ENCODE data around the gene TCF7L1. TPM values are rescaled to one million over a fixed set of nuclear protein-coding genes. Genes with fewer than 3 reads are reported as not detected.

TCF7L1 gene
- total RNA-seq, 1 donor from 2014 or later = 0.19 TPM

DNA sequence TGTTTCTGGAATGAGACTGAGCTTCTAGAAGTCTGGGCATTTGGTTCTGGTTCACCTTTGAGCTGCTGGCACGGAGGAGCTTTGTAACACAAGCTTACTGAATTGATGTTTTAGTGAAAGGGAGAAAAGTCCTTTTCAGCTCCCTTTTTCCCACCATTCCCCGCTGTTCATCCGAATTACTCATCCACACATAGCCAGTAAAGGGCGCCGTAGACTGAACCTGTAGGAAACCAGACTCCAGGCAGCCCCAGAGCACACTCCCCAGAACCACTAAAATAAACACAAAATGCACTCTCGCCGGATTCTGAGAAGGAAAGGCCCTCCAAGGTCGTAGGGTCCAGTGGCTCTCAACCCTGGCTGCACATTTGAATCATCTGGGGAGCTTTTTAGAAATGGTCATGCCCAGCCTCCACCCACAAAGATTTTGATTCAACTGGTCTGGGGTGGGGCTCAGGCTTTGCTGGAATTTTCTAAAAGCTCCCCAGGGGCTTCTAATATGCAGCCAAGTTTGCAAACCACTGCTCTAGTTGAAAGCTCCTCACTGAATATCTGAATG lies 29.6 kb downstream of the TCF7L1 start:
- DNase-seq = no peak
- Mint-ChIP-seq H3K9me3 (no peaks in the 10 kb centered on the region), H3K4me3 (no peak overlapping the region), H3K36me3 (ENCODE audit: low read depth) (no peaks in the 10 kb centered on the region), H3K27ac (no peak overlapping the region), H3K4me1 (no peaks in the 10 kb centered on the region), H3K27me3 (peaks cover 2% of the 10 kb centered on the region)
- intact Hi-C loops (cut with micrococcal nuclease) = no loop called here

DNA sequence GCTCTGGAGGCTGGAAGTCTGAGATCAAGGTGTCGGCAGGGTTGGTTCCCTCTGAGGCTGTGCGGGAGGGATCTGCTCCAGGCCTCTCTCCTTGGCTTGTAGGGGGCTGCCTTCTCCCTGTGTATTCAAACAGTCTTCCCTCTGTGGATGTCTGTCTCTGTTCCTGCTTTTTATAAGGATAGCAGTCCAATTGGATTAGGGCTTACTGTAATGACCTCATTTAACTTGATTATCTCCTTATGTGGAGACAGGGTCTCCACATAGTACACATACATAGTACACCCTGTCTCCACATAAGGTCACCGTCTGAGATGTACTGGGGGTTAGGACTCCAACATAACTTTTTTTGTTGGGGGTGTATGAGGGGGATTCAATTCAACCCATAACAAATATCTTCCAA lies 30.5 kb downstream of the TCF7L1 start:
- Mint-ChIP-seq H3K27ac (no peak overlapping the region), H3K27me3 (peaks cover 2% of the 10 kb centered on the region), H3K36me3 (ENCODE audit: low read depth) (no peaks in the 10 kb centered on the region), H3K4me3 (no peak overlapping the region), H3K4me1 (no peaks in the 10 kb centered on the region), H3K9me3 (no peaks in the 10 kb centered on the region)
- no peak for DNase-seq
- intact Hi-C loops (cut with micrococcal nuclease) = no loop called here

DNA sequence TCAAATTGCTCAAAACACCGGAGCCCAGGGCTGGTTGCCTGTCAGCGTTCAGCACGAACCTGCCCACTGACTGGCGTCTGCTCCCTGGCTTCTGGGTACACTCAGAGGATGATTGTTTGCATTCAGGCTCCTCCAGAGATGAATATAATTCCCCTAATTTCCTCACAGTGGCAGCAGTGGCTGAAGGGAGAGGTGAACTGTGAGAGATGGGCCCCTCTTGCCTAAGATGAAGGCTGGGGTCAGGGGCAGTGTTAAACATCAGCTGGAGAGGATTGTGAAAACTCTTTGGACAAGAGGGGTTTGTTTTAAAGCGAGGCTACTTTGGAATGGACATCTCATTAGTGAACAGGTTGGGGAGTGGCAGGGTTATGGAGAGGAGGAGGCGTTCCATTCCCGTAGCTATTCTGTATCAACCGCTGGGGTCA lies 31.0 kb downstream of the TCF7L1 start:
- intact Hi-C loops (cut with micrococcal nuclease) = no loop called here
- H3K9me3 Mint-ChIP-seq = no peaks in the 10 kb centered on the region
- DNase-seq = no peak
- no peak overlapping the region for H3K4me3 Mint-ChIP-seq
- peaks cover 2% of the 10 kb centered on the region for H3K27me3 Mint-ChIP-seq
- H3K4me1 Mint-ChIP-seq = no peaks in the 10 kb centered on the region
- no peaks in the 10 kb centered on the region for H3K36me3 Mint-ChIP-seq (ENCODE audit: low read depth)
- no peak overlapping the region for H3K27ac Mint-ChIP-seq

DNA sequence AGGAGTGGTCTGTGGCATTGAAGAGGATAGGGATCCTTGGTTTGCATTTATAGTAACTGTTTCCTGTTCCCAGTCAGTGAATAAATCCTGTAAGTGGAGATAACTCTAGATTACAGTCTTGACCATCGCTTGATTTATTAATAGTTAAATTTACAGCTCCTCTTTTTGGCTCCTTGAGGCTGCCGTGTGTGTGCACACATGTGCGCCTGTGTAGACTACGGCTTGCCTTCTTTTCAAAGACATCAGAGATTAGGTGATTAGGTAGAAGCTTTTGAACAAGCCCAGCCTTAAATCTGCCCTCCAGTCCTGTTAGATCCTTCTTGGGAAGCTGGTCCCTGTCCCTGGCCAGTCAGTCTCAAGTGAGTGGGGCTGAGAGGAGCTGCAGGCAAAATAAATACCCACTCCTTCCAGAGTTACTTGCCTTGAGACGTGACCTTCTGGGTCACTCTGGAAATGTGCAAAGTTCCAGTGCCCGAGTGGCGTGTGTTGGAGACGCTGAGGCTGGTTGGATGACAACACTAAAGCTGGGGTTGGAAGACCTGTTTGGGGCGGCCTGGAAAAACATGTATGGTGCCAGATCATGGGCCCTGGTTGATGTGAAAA lies 32.0 kb downstream of the TCF7L1 start:
- H3K27ac Mint-ChIP-seq = no peak overlapping the region
- H3K9me3 Mint-ChIP-seq = no peaks in the 10 kb centered on the region
- H3K27me3 Mint-ChIP-seq = peaks cover 2% of the 10 kb centered on the region
- no peaks in the 10 kb centered on the region for H3K4me1 Mint-ChIP-seq
- intact Hi-C loops (cut with micrococcal nuclease) = no loop called here
- H3K36me3 Mint-ChIP-seq (ENCODE audit: low read depth) = no peaks in the 10 kb centered on the region
- H3K4me3 Mint-ChIP-seq = no peak overlapping the region
- no peak for DNase-seq

DNA sequence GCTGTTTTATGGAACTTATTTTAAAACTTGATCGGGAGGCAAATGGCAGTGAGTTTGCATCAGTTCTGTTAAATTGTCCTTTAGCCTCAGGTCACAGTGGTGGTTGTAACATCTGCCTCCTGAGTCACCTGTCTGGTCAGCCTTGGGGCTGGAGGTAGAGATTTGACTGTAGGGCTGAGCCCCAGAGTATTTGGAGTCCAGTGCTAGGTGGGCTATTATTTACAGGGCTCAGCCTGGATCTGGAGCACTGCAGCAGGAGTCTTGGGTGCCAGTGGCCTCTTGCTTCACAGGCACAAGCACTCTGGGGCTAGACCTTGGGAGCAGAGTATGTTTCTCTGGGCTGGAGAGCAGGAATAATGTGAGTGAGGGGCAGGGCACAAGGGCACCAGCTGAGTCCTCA lies 32.8 kb downstream of the TCF7L1 start:
- Mint-ChIP-seq H3K27ac (no peak overlapping the region), H3K9me3 (no peaks in the 10 kb centered on the region), H3K4me3 (no peak overlapping the region), H3K36me3 (ENCODE audit: low read depth) (no peaks in the 10 kb centered on the region), H3K4me1 (no peaks in the 10 kb centered on the region), H3K27me3 (peaks cover 2% of the 10 kb centered on the region)
- intact Hi-C loops (cut with micrococcal nuclease) = no loop called here
- no peak for DNase-seq

DNA sequence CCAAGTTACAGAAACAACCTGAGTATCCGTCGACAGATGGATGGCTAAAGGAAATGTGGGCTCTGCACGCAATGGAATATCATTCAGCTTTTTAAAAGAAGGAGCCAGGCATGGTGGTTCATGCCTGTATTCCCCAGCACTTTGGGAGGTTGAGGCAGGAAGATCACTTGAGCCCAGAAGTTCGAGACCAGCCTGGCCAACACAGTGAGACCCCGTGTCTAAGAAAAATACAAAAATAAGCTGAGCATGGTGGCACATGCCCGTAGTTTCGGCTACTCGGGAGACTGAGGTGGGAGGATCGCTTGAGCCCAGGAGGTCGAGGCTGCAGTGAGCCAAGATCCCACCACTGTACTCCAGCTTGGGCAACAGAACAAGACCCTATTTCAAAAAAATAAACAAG lies 34.3 kb downstream of the TCF7L1 start:
- Mint-ChIP-seq H3K9me3 (no peaks in the 10 kb centered on the region), H3K27ac (no peak overlapping the region), H3K4me3 (no peak overlapping the region), H3K4me1 (no peaks in the 10 kb centered on the region), H3K27me3 (peaks cover 2% of the 10 kb centered on the region), H3K36me3 (ENCODE audit: low read depth) (no peaks in the 10 kb centered on the region)
- DNase-seq = no peak
- intact Hi-C loops (cut with micrococcal nuclease) = no loop called here

DNA sequence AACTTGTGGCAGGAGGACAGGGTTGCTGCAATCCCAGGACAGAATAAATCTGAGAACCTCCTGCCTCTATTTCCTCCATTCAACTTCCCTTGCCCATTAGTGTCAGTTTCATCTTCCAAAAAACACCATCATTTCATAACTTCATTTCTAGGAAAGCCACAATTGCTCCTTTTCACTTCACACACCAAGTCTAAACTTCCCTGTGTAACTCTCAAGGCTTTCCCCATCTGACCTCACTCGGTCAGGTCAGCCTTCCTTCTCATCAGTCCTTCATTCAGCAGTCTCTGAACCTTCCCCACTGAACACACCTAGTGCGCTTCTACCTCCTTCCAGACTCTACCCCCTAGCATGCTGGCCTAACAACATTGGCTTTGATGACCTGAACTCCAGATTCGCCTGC lies 35.8 kb downstream of the TCF7L1 start:
- Mint-ChIP-seq H3K9me3 (no peaks in the 10 kb centered on the region), H3K27ac (no peak overlapping the region), H3K4me1 (no peaks in the 10 kb centered on the region), H3K27me3 (peaks cover 2% of the 10 kb centered on the region), H3K36me3 (ENCODE audit: low read depth) (no peaks in the 10 kb centered on the region), H3K4me3 (no peak overlapping the region)
- intact Hi-C loops (cut with micrococcal nuclease) = no loop called here
- no peak for DNase-seq

DNA sequence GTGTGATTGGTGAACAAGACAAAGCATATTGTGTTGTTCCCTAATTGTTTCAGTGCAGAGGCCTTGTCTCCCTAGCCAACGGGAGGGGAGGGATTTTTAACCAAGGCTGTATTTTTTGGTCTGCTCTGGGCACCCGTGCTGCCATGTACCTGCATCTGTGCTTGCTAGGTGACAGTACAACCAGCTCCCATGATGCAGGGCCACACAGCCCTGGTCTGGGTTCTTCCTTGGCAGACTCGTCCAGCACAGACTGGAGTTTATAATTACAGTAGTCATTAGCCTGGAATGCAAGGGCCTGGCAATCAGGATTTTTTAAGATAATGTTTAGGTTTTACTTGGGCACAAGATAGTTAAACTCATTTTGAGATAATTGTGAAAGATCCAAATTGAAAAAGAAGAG lies 36.4 kb downstream of the TCF7L1 start:
- Mint-ChIP-seq H3K4me1 (no peaks in the 10 kb centered on the region), H3K27me3 (no peaks in the 10 kb centered on the region), H3K4me3 (no peak overlapping the region), H3K27ac (no peak overlapping the region), H3K9me3 (no peaks in the 10 kb centered on the region), H3K36me3 (ENCODE audit: low read depth) (no peaks in the 10 kb centered on the region)
- intact Hi-C loops (cut with micrococcal nuclease) = no loop called here
- no peak for DNase-seq

DNA sequence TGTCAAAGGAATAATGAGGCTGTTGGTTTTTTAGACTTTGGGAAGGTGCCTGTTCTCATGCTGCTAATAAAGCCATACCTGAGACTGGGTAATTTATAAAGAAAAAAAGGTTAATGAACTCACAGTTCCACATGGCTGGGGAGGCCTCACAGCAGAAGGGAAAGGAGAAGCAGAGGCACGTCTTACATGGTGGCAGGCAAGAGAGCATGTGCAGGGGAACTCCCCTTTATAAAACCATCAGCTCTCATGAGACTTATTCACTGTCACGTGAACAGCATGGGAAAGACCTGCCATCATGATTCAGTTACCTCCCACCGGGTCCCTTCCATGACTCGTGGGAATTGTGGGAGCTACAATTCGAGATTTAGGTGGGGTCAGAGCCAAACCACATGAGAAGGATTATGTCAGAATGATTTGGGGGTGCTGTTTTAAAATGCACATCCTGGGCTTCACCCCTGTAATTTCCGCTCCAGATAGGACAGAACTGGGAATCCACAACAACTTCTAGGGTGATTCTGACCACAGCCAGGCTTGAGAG lies 37.8 kb downstream of the TCF7L1 start:
- Mint-ChIP-seq H3K4me3 (no peak overlapping the region), H3K36me3 (ENCODE audit: low read depth) (no peaks in the 10 kb centered on the region), H3K27ac (no peak overlapping the region), H3K4me1 (no peaks in the 10 kb centered on the region), H3K9me3 (no peaks in the 10 kb centered on the region), H3K27me3 (peaks cover 1% of the 10 kb centered on the region)
- intact Hi-C loops (cut with micrococcal nuclease) = no loop called here
- no peak for DNase-seq

DNA sequence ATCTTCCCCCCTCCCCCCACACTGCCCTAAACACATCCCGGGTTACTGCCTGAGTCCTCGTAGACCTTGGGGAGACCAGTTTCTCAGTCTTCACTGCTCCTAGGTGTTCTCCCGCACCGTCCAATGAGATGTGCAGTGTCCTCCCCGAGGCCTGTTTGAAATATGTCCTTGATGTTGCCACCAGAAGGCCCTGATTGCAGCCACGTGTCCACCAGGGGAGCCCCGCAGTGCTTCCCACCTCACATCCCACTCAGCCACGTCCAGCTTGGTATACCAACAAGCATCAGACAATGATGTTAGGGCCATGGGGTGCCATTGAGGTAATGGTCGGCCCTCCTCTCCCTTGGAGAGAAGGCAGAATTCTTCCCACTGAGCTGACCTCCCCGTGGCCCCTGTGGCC lies 38.7 kb downstream of the TCF7L1 start:
- H3K4me3 Mint-ChIP-seq = no peak overlapping the region
- H3K9me3 Mint-ChIP-seq = no peaks in the 10 kb centered on the region
- H3K4me1 Mint-ChIP-seq = no peaks in the 10 kb centered on the region
- DNase-seq = no peak
- H3K27ac Mint-ChIP-seq = no peak overlapping the region
- no peaks in the 10 kb centered on the region for H3K36me3 Mint-ChIP-seq (ENCODE audit: low read depth)
- intact Hi-C loops (cut with micrococcal nuclease) = no loop called here
- H3K27me3 Mint-ChIP-seq = peaks cover 2% of the 10 kb centered on the region

DNA sequence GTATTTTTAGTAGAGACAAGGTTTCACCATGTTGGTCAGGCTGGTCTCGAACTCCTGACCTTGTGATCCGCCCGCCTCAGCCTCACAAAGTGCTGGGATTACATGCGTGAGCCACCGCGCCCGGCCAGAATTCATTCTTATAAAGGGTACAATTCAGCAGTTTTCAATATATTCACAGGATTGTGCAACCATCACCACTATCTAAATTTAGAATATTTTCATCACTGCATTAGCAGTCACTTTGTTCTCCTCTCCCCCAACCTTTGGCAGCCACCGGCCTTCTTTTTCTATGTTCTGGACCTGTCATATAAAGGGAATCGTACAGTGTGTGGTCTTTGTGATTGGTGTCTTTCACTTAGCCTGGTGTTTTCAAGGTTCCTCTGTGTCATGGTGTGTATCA lies 40.7 kb downstream of the TCF7L1 start:
- DNase-seq = no peak
- Mint-ChIP-seq H3K9me3 (no peaks in the 10 kb centered on the region), H3K4me1 (peaks cover 3% of the 10 kb centered on the region), H3K36me3 (ENCODE audit: low read depth) (no peaks in the 10 kb centered on the region), H3K27me3 (peaks cover 2% of the 10 kb centered on the region), H3K27ac (no peak overlapping the region), H3K4me3 (no peak overlapping the region)
- intact Hi-C loops (cut with micrococcal nuclease) = no loop called here

DNA sequence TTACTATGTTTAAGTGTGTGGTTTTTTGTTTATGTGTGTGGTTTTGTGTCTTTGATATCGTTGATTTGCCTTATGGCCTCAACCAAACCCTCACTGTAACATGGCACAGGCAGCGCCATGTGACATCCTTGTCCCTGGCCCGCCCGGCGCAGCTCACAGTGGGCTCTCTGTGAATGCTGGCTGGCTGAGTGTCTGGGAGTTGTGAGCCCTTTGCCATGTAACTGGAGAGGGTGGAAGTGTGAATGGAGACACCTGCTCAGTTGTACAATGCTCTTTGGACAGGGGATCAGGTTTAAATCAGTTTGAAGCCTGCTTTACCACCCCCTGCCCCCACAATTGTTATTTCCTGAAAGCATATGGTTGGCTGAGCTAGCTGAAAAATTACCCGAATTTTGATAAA lies 41.8 kb downstream of the TCF7L1 start:
- Mint-ChIP-seq H3K9me3 (no peaks in the 10 kb centered on the region), H3K4me1 (peaks cover 3% of the 10 kb centered on the region), H3K36me3 (ENCODE audit: low read depth) (no peaks in the 10 kb centered on the region), H3K4me3 (no peak overlapping the region), H3K27me3 (peaks cover 2% of the 10 kb centered on the region), H3K27ac (no peak overlapping the region)
- DNase-seq = no peak
- intact Hi-C loops (cut with micrococcal nuclease) = no loop called here

DNA sequence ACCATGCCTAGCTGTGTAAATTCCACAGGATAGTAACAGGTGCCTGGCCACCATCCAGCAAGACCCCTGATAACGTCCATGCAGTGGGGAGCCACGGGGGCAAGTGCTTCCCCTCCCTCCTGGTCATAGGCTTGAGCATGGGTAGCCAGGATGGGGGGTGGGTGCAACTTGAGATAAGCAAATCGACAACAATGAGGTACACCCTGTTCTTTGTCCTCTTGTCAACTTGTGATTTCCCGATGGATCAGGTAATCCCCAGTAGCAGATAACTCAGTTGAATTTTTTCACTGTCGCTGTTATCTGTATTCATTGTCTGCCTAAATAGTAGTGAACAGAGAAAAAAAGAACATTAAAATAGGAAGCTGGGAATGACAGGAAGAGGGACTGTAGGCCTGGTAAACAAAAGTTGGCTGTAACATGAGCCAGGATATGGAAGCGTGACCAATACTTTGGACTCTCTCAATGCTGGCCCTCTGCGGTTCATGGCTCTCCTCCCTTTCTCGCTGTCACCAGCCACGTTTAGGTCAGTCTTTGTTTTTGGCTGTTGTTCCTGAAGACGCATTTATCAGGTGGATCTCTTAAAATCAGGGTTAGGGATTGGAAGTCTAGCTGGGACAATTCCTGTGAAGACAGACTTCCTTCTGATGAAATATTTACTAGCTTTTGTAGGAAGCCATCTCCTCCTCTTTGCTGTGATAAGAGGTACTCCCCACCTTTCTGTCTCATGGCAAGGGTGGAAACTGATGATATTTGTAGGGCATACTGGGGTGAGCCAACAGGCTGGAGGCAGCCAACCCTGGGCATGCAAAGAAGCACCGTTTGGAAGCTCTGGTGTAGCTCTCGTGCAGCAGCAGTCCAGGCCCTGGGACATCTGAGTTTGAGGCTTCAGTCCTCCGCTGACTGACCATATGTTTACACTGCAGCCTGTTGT lies 42.4 kb downstream of the TCF7L1 start:
- peaks cover 3% of the 10 kb centered on the region for H3K4me1 Mint-ChIP-seq
- H3K4me3 Mint-ChIP-seq = no peak overlapping the region
- H3K27ac Mint-ChIP-seq = no peak overlapping the region
- intact Hi-C loops (cut with micrococcal nuclease) = no loop called here
- no peak for DNase-seq
- H3K36me3 Mint-ChIP-seq (ENCODE audit: low read depth) = no peaks in the 10 kb centered on the region
- no peaks in the 10 kb centered on the region for H3K9me3 Mint-ChIP-seq
- peaks cover 2% of the 10 kb centered on the region for H3K27me3 Mint-ChIP-seq
